ENCODE measurements around the gene KLHL18. TPM values are rescaled to one million over a fixed set of nuclear protein-coding genes. Genes with fewer than 3 reads are reported as not detected.
"Not testable (repeated sequence)": the region's sequence is repeated elsewhere in the genome, so short reads cannot be mapped to it uniquely, and the experiment has no call there.

The KLHL18 gene
- total RNA-seq, 2 donors from 2014 or later = 22.3 to 31.6 TPM

DNA sequence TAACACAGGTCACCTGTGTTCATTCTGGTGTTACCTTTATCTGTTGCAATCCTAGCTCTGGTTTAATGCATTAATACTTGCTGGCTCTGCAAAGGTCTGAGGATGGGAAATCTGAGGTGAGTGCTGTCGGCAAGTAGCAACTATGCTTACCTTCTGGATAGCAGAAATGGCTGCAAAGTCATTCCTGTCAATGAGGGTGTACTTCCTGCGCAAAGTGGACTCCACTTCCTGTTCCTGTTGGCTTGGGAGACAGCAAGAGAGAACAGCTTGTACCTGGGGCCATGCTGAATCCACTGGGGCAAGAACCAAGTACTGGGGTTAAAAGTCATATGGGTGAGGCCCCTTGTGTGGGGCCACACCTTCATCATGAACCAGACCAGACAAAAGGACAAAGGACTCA is 37.5 kb upstream of the KLHL18 start:
- no peak for DNase-seq
- Histone ChIP-seq H3K9ac (ENCODE audit: low read depth in 2 of 2, low read length in 2 of 2) (no peak overlapping the region), H3K36me3 (no peaks in the 10 kb centered on the region), H3K9me3 (no peaks in the 10 kb centered on the region), H3K27me3 (no peaks in the 10 kb centered on the region), H3K4me1 (no peaks in the 10 kb centered on the region), H3K4me3 (no peak overlapping the region), H3K27ac (no peak overlapping the region)
- TF ChIP-seq, protein P1, sequence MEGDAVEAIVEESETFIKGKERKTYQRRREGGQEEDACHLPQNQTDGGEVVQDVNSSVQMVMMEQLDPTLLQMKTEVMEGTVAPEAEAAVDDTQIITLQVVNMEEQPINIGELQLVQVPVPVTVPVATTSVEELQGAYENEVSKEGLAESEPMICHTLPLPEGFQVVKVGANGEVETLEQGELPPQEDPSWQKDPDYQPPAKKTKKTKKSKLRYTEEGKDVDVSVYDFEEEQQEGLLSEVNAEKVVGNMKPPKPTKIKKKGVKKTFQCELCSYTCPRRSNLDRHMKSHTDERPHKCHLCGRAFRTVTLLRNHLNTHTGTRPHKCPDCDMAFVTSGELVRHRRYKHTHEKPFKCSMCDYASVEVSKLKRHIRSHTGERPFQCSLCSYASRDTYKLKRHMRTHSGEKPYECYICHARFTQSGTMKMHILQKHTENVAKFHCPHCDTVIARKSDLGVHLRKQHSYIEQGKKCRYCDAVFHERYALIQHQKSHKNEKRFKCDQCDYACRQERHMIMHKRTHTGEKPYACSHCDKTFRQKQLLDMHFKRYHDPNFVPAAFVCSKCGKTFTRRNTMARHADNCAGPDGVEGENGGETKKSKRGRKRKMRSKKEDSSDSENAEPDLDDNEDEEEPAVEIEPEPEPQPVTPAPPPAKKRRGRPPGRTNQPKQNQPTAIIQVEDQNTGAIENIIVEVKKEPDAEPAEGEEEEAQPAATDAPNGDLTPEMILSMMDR (IDR thresholded peaks at IDR 0.05) = no peak
- intact Hi-C loops (cut with DNase I) = no loop called here

DNA sequence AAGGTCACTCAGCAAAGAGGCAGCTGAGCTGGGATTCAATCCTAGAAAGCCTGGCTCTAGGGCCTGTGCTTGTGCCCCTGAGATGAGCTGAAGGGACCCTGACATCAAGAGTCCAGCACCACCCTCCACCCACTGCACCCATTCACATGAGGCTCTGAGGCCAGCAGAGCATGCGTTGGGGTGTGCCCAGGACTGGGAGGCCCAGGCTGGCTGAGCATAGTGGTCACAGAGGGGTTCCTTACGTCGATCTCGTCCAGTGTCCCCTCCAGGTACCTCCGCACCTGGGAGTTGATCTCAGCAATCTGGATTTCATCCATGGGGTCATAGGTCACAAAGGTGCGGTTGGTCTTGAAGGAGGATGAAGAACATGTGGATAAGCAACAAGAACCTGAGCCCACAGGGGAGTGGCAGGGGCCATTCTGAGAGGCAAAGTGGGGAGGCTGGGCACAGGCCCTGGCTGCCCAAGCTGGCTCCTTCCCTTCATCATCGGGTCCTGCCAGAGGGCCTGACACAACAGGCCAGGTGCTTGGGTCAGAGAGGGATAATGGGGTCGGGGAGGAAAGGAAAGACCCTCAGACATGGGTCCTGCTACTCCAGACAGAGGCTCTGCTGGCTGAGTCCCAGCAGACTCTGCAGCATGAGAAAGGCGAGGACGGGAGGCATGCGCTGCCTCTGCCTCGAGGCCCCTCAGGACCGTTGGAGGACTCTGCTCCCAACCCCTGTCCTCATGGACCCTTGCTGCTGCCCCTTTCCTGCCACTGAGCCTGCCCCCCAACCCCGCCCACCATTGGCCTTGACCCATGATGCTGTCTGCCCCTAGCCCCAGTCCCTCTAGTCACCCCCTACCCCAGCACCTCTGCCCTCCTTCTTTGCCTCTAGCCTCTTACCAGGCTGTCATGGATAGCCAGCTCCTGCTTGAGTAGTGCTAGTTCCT is 35.3 kb upstream of the KLHL18 start:
- TF ChIP-seq, protein P1 (IDR thresholded peaks at IDR 0.05) = no peak
- H3K4me3 ChIP-seq = no peak overlapping the region
- H3K36me3 ChIP-seq = no peaks in the 10 kb centered on the region
- H3K4me1 ChIP-seq = no peaks in the 10 kb centered on the region
- H3K27ac ChIP-seq = no peak overlapping the region
- intact Hi-C loops (cut with DNase I) = no loop called here
- no peaks in the 10 kb centered on the region for H3K27me3 ChIP-seq
- H3K9me3 ChIP-seq = no peaks in the 10 kb centered on the region
- DNase-seq = no peak
- H3K9ac ChIP-seq (ENCODE audit: low read depth in 2 of 2, low read length in 2 of 2) = no peak overlapping the region

DNA sequence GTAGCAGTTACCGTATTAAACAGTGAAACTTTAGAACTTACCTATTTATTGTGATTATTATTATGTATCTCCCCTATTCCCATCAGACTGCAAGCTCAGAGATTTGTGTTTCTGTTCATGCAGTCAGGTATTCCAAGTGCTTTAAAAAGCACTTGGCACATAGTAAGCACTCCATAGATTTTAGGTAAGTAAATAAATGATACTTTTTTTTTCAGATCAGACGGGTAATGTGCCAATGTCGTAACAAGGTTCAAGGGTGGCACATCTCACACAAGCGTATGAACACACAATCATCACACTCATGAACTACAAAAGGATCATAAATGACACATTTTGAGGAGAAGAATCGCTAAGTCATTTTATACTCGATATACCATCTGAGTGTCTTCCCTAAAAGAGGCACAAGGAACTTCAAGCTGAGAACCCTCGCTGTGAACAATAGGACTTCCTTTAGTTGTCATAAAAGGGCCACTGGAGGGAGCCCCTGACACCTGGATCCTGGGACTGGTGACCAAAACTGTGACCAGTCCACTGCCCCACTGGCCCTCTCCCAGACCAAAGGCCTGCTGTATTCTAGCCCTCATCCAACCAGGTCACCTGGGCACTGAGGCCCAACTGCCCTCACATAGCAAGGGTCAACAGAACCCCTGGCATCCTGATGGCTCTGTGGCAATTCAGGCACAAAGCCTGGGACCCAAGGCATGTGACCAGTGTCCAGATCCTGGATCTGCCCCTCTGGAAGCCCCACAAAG is 32.3 kb upstream of the KLHL18 start:
- TF ChIP-seq, protein P1 (IDR thresholded peaks at IDR 0.05) = no peak
- intact Hi-C loops (cut with DNase I) = no loop called here
- Histone ChIP-seq H3K9me3 (no peaks in the 10 kb centered on the region), H3K27me3 (no peaks in the 10 kb centered on the region), H3K9ac (ENCODE audit: low read depth in 2 of 2, low read length in 2 of 2) (no peak overlapping the region), H3K27ac (no peak overlapping the region), H3K36me3 (no peaks in the 10 kb centered on the region), H3K4me3 (no peak overlapping the region), H3K4me1 (no peaks in the 10 kb centered on the region)
- DNase-seq = peak; percentile 24

DNA sequence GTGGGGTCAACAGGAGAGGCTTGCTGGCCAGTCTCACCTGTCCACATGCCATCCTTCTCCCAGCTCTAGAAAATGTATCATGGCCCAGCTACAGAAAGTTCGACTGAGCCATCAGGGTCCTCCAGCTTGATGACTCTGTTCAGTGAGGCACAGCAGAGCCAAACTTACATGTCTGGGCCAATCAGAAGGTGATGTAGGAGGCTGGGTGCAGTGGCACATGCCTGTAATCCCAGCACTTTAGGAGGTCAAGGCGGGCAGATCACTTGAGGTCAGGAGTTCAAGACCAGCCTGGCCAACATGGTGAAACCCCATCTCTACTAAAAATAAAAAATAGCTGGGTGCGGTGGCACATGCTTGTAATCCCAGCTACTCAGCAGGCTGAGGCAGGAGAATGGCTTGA is 31.7 kb upstream of the KLHL18 start:
- DNase-seq; H3K27ac ChIP-seq; H3K9me3 ChIP-seq; H3K9ac ChIP-seq (ENCODE audit: low read depth in 2 of 2, low read length in 2 of 2); H3K4me1 ChIP-seq; H3K36me3 ChIP-seq; intact Hi-C loops (cut with DNase I); H3K27me3 ChIP-seq; H3K4me3 ChIP-seq: not testable (repeated sequence)

DNA sequence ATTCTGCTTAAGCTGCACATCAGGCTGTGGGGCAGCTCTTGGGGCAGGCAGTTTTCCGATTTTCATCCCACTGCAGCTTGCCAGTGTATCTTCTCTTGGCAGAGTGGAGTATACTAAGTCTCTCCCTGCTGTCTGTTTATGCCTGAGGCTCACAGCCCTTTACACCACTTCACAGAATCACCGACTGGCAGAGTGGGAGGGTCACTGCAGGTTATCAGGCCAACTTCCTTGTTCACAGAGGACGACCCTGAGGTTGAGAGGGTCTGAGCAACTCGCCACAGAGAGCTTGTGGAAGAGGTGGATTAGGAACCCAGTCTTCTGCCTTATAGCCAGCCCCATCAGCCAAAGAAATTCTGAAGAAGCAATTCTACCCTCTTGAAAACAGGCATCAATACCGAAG is 31.1 kb upstream of the KLHL18 start:
- DNase-seq = no peak
- no peaks in the 10 kb centered on the region for H3K4me1 ChIP-seq
- H3K36me3 ChIP-seq = no peaks in the 10 kb centered on the region
- TF ChIP-seq, protein P1 (IDR thresholded peaks at IDR 0.05) = no peak
- H3K27ac ChIP-seq = no peak overlapping the region
- intact Hi-C loops (cut with DNase I) = no loop called here
- H3K4me3 ChIP-seq = no peak overlapping the region
- no peak overlapping the region for H3K9ac ChIP-seq (ENCODE audit: low read depth in 2 of 2, low read length in 2 of 2)
- H3K27me3 ChIP-seq = no peaks in the 10 kb centered on the region
- H3K9me3 ChIP-seq = no peaks in the 10 kb centered on the region

DNA sequence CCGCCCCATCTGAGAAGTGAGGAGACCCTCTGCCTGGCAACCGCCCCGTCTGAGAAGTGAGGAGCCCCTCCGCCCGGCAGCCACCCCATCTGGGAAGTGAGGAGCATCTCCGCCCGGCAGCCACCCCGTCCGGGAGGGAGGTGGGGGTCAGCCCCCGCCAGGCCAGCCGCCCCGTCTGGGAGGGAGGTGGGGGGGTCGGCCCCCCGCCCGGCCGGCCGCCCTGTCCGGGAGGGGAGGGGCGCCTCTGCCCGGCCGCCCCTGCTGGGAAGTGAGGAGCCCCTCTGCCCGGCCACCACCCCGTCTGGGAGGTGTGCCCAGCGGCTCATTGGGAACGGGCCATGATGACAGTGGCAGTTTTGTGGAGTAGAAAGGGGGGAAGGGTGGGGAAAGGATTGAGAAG is 26.4 kb upstream of the KLHL18 start:
- H3K36me3 ChIP-seq; DNase-seq; H3K9ac ChIP-seq (ENCODE audit: low read depth in 2 of 2, low read length in 2 of 2); intact Hi-C loops (cut with DNase I); H3K4me1 ChIP-seq; H3K4me3 ChIP-seq; H3K27me3 ChIP-seq; H3K9me3 ChIP-seq; H3K27ac ChIP-seq: not testable (repeated sequence)
